ENCODE results near the gene ZP4.
A peak's percentile ranks its signal among the peaks of the same experiment; 100 is the strongest.
"Not testable (repeated sequence)": the region's sequence is repeated elsewhere in the genome, so short reads cannot be mapped to it uniquely, and the experiment has no call there.

The ZP4 gene

GRCh38 chr1:237875291-237875690 lies 15.4 kb downstream of the ZP4 start:
- no peak for DNase-seq (ENCODE audit: low spot score)

- DNase-seq (ENCODE audit: low spot score) = no peak
Observed at GRCh38 chr1:237873487-237874211, 17.1 kb downstream of the ZP4 start.

GRCh38 chr1:237868817-237869600 lies 21.7 kb downstream of the ZP4 start:
- no peak for DNase-seq (ENCODE audit: low spot score)

- DNase-seq (ENCODE audit: low spot score) = no peak
Observed at GRCh38 chr1:237867380-237867888, 23.3 kb downstream of the ZP4 start.

- peak; percentile 81 for DNase-seq (ENCODE audit: low spot score)
Observed at GRCh38 chr1:237864338-237865244, 26.1 kb downstream of the ZP4 start.

- no peak for DNase-seq (ENCODE audit: low spot score)
Observed at GRCh38 chr1:237863234-237863633, 27.5 kb downstream of the ZP4 start.

- DNase-seq (ENCODE audit: low spot score) = no peak
Observed at GRCh38 chr1:237861944-237862343, 28.8 kb downstream of the ZP4 start.

- DNase-seq (ENCODE audit: low spot score) = no peak
Observed at GRCh38 chr1:237858992-237859391, 31.7 kb downstream of the ZP4 start.

- DNase-seq (ENCODE audit: low spot score) = no peak
Observed at GRCh38 chr1:237857455-237857854, 33.3 kb downstream of the ZP4 start.

- no peak for DNase-seq (ENCODE audit: low spot score)
Observed at GRCh38 chr1:237852342-237852741, 38.4 kb downstream of the ZP4 start.

GRCh38 chr1:237851210-237851845 lies 39.4 kb downstream of the ZP4 start:
- no peak for DNase-seq (ENCODE audit: low spot score)

GRCh38 chr1:237843516-237843915 lies 47.2 kb downstream of the ZP4 start:
- not testable (repeated sequence) for DNase-seq (ENCODE audit: low spot score)

- DNase-seq (ENCODE audit: low spot score) = no peak
Observed at GRCh38 chr1:237841485-237841884, 49.2 kb downstream of the ZP4 start.

GRCh38 chr1:237838904-237839534 lies 51.7 kb downstream of the ZP4 start:
- no peak for DNase-seq (ENCODE audit: low spot score)

GRCh38 chr1:237838320-237838719 lies 52.4 kb downstream of the ZP4 start:
- no peak for DNase-seq (ENCODE audit: low spot score)

- DNase-seq (ENCODE audit: low spot score) = no peak
Observed at GRCh38 chr1:237834461-237834860, 56.3 kb downstream of the ZP4 start.

- DNase-seq (ENCODE audit: low spot score) = no peak
Observed at GRCh38 chr1:237834048-237834447, 56.7 kb downstream of the ZP4 start.

GRCh38 chr1:237832858-237833257 lies 57.9 kb downstream of the ZP4 start:
- DNase-seq (ENCODE audit: low spot score) = no peak
